Activated CD4-positive, alpha-beta T cell treated with anti-CD3 and anti-CD28 coated beads for 48 hours (primary cell): ENCODE results near the gene DYNLT4.
"Not testable (repeated sequence)": the region's sequence is repeated elsewhere in the genome, so short reads cannot be mapped to it uniquely, and the experiment has no call there.

Experiments
- DNase-seq: peaks from one replicate; pipeline ENCODE4 v3.0.0-alpha.2; 2020

Gene DYNLT4

GRCh38 chr1:44828003-44828651 is 21.0 kb upstream of the DYNLT4 start:
- no peak for DNase-seq

GRCh38 chr1:44827197-44828002 is 20.2 kb upstream of the DYNLT4 start:
- no peak for DNase-seq

GRCh38 chr1:44826375-44827196 is 19.4 kb upstream of the DYNLT4 start:
- no peak for DNase-seq

GRCh38 chr1:44824392-44824791 is 17.2 kb upstream of the DYNLT4 start:
- DNase-seq, result not testable (repeated sequence)

GRCh38 chr1:44822981-44823451 is 15.9 kb upstream of the DYNLT4 start:
- no peak for DNase-seq

GRCh38 chr1:44822131-44822701 is 15.1 kb upstream of the DYNLT4 start:
- DNase-seq, result no peak

GRCh38 chr1:44821240-44821715 is 14.1 kb upstream of the DYNLT4 start:
- no peak for DNase-seq

- DNase-seq, result no peak
Measured at GRCh38 chr1:44820328-44821239, 13.4 kb upstream of the DYNLT4 start.

GRCh38 chr1:44819608-44820327 is 12.6 kb upstream of the DYNLT4 start:
- peak; percentile 91 for DNase-seq

- DNase-seq, result peak; percentile 20
Measured at GRCh38 chr1:44819196-44819607, 12.1 kb upstream of the DYNLT4 start.

- DNase-seq, result no peak
Measured at GRCh38 chr1:44817771-44818495, 10.8 kb upstream of the DYNLT4 start.

- DNase-seq, result no peak
Measured at GRCh38 chr1:44817307-44817706, 10.2 kb upstream of the DYNLT4 start.

- DNase-seq, result not testable (repeated sequence)
Measured at GRCh38 chr1:44815926-44816325, 8.8 kb upstream of the DYNLT4 start.

GRCh38 chr1:44812822-44813543 is 5.8 kb upstream of the DYNLT4 start:
- no peak for DNase-seq

- DNase-seq, result no peak
Measured at GRCh38 chr1:44811234-44811633, 4.1 kb upstream of the DYNLT4 start.

- DNase-seq, result not testable (repeated sequence)
Measured at GRCh38 chr1:44810762-44811105, 3.6 kb upstream of the DYNLT4 start.

GRCh38 chr1:44810101-44810761 is 3.1 kb upstream of the DYNLT4 start:
- DNase-seq, result peak; percentile 46

GRCh38 chr1:44808938-44809917 is 2.1 kb upstream of the DYNLT4 start:
- DNase-seq, result peak; percentile 92
